GM19239 (cell line): ENCODE measurements around the gene HASPIN.

Experiments used
- DNase-seq: peaks from one replicate; pipeline ENCODE4 v3.0.0; 2011; ENCODE audit warnings: low spot score; ENCODE audit not compliant: insufficient read length
- FAIRE-seq: peaks from 2 replicates; lab custom pipeline; 2011; peaks lifted over from hg19 to GRCh38; lab: Jason Lieb, UNC

The HASPIN gene

DNA sequence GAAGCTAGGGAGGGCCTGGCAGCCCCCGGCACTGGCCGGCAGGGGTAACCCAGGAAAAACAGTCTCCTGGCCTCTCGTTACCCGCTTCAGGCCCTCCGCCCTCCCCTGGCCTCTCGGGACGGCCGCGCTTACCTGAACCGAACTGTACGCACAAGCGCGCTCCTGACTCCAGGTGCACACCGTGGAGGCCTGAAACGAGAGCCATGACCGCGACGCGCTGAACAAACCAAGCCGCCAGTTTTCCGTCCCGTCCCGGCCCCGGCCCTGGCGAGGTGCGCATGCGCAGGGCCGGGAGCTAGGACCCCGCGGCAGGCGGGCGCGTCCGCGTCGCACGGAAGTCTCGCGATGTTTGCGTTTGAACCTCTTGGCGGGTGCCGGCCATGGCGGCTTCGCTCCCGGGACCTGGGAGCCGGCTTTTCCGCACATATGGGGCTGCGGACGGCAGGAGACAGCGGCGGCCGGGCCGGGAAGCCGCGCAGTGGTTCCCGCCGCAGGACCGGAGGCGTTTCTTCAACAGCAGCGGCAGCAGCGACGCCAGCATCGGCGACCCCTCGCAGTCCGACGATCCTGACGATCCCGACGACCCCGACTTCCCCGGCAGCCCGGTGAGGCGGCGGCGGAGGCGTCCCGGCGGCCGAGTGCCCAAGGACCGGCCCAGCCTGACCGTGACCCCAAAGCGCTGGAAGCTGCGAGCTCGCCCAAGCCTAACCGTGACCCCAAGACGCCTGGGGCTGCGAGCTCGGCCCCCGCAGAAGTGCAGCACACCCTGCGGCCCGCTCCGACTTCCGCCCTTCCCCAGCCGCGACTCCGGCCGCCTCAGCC lies at the start of gene HASPIN:
TSS of gene HASPIN (plus strand) at position 348 of the 822 bp plus-strand sequence. CDS start at position 381, 33 bp downstream.
- FAIRE-seq (peak; percentile 77), DNase-seq (peak; percentile 92)

DNA sequence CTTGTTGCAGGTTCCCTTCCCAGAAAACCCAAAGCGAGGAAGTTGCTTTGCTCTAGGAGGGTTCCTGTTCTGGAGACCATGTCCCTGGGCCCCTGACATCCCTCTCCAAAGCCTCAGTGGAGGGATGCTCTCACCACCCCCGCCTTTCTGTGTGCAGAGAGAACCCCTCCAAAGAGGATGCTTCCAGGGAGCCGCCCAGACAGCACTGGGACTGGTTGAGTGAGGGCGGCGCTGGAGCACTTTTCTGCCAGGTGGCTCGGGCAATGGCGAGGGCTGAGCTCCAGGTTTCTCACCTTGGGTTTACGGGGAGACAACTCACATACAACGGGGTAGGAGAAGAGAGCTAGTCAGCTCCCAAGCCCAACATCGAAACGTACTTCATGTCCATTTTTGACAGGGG lies 47.8 kb upstream of the HASPIN start:
- no peak for DNase-seq
- FAIRE-seq, result no peak

DNA sequence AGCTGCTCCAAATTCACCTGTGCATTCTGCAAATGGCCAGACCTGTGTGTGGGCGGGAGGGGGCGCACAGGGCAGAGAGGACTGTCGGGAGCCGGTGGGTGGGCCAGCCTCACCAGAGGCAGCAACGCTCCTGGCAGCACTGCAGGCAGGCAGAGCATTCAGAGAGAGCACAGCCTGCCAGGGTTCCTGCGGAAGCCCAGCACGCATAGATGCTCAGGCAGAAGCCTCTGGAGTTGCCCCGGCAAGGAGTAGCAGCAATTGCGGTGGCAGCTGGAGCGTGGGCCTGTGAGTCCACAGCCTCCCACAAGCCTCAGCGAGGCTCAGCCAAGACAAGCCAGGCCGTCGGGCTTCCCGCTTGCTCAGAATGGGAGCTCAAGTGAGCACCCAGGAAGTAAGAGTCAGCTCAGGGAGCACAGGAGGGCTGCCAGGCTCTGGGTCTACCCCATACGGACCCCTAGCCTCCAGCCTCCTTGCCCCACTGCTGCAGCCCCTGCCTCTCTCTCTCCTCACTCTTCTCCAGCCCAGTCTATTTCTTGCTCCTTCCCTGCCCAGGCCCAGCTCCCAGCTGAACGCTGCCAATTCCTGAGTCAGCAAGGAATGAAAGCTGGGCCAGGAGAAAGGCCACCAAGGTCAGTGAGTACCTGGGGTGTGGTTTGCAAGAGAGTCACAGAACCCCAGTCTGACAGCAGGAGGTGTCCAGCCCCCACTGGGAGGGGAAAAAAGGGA lies 45.4 kb upstream of the HASPIN start:
- DNase-seq, result no peak
- FAIRE-seq, result no peak

GRCh38 chr17:3678821-3679530 lies 44.7 kb upstream of the HASPIN start:
- FAIRE-seq (no peak), DNase-seq (no peak)

GRCh38 chr17:3679531-3680126 lies 44.1 kb upstream of the HASPIN start:
- DNase-seq, result no peak
- FAIRE-seq, result no peak

DNA sequence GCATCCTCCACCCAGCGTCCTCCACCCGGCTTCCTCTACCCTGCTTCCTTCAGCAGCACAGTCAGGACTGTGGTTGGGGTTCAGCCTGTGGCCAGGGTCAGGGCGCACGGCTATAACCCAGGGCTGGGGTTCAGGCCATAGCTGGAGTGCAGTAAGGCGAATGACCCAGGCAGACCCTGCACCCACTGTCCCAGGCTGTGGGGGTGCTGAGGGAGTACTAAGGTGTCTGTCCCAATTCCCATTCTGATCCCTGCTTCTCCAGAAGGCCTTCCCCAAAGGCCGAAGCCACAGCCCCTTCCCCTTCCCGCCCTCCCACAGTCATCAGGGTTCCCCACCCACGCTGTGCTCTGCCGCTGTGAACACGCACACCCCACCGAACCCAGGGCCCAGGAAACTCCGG lies 42.6 kb upstream of the HASPIN start:
- DNase-seq (no peak), FAIRE-seq (no peak)

DNA sequence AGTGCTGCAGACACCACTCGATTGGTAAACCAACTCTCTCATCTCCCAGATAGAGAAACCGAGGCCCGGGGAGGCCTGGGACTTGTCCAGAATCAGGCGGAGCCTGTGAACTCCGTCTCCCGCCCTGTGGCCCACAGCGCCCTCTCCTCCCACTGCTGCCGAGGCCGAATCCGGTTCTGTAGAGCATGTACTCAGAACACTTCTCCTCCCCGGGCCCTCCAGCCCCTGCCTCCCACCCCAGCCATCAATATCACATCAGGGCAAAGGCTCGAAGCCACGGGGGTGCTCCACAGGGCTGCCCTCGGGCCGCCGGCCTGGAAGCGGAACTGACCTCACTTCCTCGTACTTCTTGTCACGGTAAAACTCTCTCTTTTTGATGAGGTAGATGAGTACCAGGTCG lies 42.1 kb upstream of the HASPIN start:
- DNase-seq (no peak), FAIRE-seq (no peak)

DNA sequence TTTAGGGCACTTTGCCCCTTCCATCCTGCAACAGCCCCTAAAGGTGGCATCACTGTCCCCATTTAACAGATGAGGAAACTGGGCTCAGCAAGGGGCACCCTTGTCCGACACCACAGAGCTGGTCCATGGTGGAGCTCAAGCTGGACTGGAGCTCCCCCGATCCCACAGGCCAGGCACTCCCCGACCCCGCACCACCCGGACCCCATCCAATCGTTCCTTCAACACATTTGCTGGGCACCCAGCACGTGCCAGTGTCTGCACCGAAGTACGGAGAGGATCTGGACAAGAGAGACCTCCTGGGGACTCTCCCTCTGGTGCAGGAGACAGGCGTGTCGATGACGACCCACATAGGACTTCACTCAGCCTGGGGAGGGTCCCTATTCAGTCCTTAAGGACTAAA lies 41.7 kb upstream of the HASPIN start:
- no peak for FAIRE-seq

DNA sequence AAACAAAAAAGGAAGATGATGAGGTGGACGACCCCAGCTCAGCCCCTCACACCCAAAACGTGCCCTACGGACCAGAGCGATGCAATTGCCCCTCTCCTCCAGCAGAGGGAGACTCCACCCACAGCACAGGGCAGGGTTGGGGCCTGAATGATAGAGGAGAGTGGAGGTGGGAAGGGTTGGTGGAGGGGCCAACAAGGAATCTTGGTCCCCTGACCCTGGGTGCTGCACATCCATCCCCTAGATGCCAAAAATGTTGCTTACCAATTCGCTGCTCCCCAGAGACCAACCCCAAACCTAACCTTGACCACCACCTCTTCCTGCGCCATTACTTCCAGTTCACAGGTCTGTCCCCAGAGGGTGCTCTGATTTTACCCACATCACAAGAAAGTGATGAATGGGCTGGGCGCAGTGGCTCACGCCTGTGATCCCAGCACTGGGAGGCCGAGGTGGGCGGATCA lies 40.6 kb upstream of the HASPIN start:
- peak; percentile 95 for FAIRE-seq
- peak; percentile 91 for DNase-seq

More for the DNA sequence above, 41.7 kb upstream of the HASPIN start:
- no peak for DNase-seq

DNA sequence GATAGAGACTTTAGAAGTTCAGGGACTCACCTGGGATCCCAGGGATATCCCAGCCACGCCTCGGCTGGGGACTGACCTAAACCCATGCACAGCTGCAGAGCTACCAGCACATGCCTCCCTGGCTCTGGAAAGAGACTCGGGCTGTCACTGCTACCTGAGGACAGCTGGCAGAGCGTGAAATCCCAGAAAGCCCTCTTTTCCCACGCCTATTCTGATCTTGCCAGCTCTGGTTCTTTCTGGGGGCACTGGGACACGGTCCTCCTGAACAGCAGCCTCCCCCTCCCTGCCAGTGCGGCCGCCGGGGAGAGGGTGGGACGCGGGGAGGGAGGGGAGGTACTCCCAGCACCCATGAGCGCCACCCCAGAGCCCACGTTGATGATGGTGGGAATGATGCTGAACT lies 38.5 kb upstream of the HASPIN start:
- FAIRE-seq (peak; percentile 72), DNase-seq (no peak)

DNA sequence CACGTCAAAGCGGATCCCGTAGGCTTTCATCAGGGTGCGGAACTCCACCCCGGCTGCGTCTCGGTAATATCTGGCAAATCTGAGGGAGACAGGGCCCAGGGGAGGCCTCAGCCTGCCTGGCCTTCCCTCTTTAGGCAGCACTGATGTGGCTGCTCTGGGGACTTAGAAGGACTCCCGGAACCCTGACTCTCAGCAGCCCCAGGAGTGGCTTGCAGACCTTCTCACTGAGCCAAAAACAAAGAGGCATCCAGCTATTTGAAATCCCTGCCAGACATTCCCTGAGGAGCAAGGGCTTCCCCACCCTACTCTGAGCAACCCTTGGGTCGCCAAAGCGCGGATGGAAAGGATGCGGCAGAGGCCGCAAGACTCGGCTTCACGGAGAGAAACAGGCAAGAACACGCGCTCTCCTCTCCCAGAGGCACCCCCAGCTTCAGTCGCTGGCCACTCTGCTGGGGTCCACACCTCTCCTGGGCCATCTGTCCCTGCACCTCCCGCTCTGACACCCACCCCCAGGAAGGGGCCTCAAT lies 35.6 kb upstream of the HASPIN start:
- FAIRE-seq, result no peak
- no peak for DNase-seq

- FAIRE-seq, result no peak
- DNase-seq, result no peak
These were observed 34.8 kb upstream of the HASPIN start for GRCh38 chr17:3688852-3689261.

- FAIRE-seq (no peak), DNase-seq (no peak)
These were observed 34.2 kb upstream of the HASPIN start for GRCh38 chr17:3689262-3690093.

DNA sequence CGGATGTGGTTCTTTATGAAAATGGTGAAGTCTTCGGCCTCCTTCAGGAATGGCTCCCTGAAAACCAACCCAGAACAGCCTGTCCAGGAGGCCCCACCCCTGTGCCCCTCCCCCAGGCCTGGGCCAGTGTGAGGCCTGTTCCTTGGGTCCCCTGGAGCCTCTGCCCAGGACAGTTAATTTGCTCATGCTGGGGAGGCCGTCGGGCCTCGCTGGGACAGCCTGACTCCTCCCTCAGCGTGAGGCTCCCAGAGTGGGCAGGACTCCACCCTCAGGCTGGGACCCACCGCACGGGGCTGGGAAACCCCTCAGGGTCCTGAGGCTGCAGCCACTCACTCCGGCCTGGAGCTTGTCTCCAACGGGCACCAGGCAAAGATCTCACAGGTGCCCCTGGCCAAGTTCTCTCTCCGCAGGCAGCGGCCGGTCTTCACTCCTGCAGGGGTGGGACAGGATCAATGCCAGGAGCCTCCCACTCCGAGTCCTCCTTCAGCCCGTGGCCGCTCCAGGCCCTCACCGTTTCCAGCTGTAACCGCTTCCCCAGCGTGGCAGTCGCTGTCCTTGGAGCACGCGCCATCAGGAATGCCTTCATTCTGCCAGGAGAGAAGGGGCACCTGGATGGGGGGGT lies 33.5 kb upstream of the HASPIN start:
- DNase-seq, result no peak
- no peak for FAIRE-seq

DNA sequence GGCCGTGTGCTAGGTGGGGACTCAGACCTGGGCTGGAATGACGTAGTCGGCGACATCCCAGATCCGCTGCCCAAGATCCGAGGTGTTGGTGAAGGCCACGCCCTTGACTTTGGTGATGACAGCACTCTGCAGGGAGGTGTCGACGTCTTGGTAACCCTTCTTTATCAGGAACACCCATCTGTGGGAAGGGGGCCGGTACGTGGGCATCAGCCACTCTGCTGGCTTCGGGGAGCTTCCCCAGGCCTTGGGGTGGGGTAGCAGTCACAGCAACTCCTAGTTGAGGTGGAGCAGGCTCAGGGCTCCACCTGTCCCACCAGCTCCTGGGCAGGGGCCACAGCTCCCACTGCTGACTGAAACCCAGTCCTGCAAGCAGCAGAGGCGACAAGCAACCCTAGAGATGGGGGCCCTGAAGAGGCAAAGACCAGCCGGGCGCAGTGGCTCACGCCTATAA lies 32.1 kb upstream of the HASPIN start:
- FAIRE-seq (no peak), DNase-seq (no peak)

GRCh38 chr17:3692346-3692745 lies 31.4 kb upstream of the HASPIN start:
- FAIRE-seq, result no peak
- DNase-seq, result no peak

- DNase-seq (no peak), FAIRE-seq (peak; percentile 66)
These were observed 30.6 kb upstream of the HASPIN start for GRCh38 chr17:3693141-3693540.

- peak; percentile 92 for FAIRE-seq
- DNase-seq, result no peak
These were observed 29.9 kb upstream of the HASPIN start for GRCh38 chr17:3693829-3694231.
